Erythroblast (primary cell): ENCODE measurements around the gene DNAJA4.

Experiments used
- GATA1 ChIP-seq: IDR thresholded peaks from 2 replicates; pipeline ENCODE4 v1.6.1; 2011; ENCODE audit warnings: low read depth, mild to moderate bottlenecking, control low read depth, low read length, moderate library complexity
- POLR2A ChIP-seq: IDR thresholded peaks from 2 replicates; pipeline ENCODE4 v1.6.1; 2011; ENCODE audit warnings: mild to moderate bottlenecking, low read length

DNA sequence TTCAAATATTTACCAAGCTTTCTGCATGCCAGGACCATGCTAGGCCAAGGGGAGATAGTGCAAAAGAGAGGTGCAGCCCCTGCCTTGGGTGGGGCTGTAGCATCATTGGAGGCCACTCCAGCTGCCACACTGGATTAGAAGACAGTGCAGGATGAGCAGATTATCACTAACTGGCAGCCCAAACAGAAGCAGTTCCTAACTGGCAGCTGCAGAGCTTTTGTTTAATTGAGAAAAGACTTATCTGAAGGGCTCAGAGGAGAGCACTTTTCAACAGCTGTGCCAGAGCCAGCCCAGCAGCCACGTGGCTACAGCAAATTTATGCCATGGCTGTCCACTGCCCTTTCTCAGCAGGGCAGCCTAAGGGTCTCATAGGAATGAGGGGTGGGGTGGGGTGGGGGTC, 16.5 kb upstream of the DNAJA4 start:
- peak; percentile 47 for TF ChIP-seq POLR2A
- TF ChIP-seq GATA1: peak; percentile 60
